Gastrocnemius medialis (tissue), 4 donors: ENCODE results near the gene KCNAB1.

Experiments
- POLR2A ChIP-seq, 2 donors: fragments of 450-650 bp; IDR thresholded peaks; one replicate each; pipeline ENCODE4 v1.6.1; 2017; ENCODE audit warnings: antibody characterized with exemption in 2 of 2, mild to moderate bottlenecking in 2 of 2, moderate library complexity in 2 of 2
- TF ChIP-seq, protein P1 (sequence below), 5 experiments: fragments of 450-650 bp in 3 of 5; fragments of 200-600 bp in 2 of 5; sonication (generic) in 2 of 5; IDR thresholded peaks in 4 of 5; conservative IDR thresholded peaks in 1 of 5; 1 replicate in 4 of 5; 2 replicates in 1 of 5; pipeline ENCODE4 v1.5.1; 2016 to 2019; ENCODE audit warnings: antibody characterized with exemption in 5 of 5, mild to moderate bottlenecking in 3 of 5, moderate library complexity in 3 of 5

DNA sequence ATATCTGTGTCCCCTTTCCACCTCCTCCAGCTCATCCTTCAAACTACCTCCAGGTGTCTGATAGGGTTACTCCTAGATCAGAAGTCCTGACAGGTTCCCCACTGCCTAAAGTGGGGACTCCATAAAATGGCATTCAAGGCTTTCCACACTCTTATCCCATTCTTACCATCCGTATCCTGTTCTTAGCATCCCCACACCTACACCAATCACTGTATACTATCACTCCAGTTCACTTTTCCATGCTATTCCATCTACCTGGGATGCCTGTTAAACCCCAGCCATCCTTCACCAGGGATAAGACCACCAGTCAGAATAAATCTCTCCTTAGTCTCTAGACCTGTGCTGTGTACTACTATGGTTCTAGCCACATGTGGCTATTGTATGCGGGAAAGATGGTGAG lies 415.4 kb downstream of the KCNAB1 start:
- TF ChIP-seq, protein P1, sequence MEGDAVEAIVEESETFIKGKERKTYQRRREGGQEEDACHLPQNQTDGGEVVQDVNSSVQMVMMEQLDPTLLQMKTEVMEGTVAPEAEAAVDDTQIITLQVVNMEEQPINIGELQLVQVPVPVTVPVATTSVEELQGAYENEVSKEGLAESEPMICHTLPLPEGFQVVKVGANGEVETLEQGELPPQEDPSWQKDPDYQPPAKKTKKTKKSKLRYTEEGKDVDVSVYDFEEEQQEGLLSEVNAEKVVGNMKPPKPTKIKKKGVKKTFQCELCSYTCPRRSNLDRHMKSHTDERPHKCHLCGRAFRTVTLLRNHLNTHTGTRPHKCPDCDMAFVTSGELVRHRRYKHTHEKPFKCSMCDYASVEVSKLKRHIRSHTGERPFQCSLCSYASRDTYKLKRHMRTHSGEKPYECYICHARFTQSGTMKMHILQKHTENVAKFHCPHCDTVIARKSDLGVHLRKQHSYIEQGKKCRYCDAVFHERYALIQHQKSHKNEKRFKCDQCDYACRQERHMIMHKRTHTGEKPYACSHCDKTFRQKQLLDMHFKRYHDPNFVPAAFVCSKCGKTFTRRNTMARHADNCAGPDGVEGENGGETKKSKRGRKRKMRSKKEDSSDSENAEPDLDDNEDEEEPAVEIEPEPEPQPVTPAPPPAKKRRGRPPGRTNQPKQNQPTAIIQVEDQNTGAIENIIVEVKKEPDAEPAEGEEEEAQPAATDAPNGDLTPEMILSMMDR (IDR thresholded peaks at IDR 0.05 in 4 of 5, conservative IDR thresholded peaks at IDR 0.05 in 1 of 5): no peak
- no peak for TF ChIP-seq POLR2A (IDR thresholded peaks at IDR 0.05)
